Activated naive CD8-positive, alpha-beta T cell (primary cell): Measurements from ENCODE around the gene CHRDL2.
"Not testable (repeated sequence)": the region's sequence is repeated elsewhere in the genome, so short reads cannot be mapped to it uniquely, and the experiment has no call there.

Experiments used
- H3K27ac Mint-ChIP-seq: one replicate; pipeline ENCODE4 v1.8.0; 2021; ENCODE audit warnings: mixed read lengths
- H3K27me3 Mint-ChIP-seq: one replicate; pipeline ENCODE4 v1.8.0; 2021; ENCODE audit warnings: mixed read lengths
- H3K36me3 Mint-ChIP-seq: one replicate; pipeline ENCODE4 v1.8.0; 2021; ENCODE audit warnings: mixed read lengths
- H3K4me1 Mint-ChIP-seq: one replicate; pipeline ENCODE4 v1.8.0; 2021; ENCODE audit warnings: low read depth, mixed read lengths
- H3K4me3 Mint-ChIP-seq: one replicate; pipeline ENCODE4 v1.8.0; 2021; ENCODE audit warnings: mild to moderate bottlenecking, mixed read lengths
- H3K9me3 Mint-ChIP-seq: one replicate; pipeline ENCODE4 v1.8.0; 2021; ENCODE audit warnings: low read depth, mixed read lengths

The CHRDL2 gene

DNA sequence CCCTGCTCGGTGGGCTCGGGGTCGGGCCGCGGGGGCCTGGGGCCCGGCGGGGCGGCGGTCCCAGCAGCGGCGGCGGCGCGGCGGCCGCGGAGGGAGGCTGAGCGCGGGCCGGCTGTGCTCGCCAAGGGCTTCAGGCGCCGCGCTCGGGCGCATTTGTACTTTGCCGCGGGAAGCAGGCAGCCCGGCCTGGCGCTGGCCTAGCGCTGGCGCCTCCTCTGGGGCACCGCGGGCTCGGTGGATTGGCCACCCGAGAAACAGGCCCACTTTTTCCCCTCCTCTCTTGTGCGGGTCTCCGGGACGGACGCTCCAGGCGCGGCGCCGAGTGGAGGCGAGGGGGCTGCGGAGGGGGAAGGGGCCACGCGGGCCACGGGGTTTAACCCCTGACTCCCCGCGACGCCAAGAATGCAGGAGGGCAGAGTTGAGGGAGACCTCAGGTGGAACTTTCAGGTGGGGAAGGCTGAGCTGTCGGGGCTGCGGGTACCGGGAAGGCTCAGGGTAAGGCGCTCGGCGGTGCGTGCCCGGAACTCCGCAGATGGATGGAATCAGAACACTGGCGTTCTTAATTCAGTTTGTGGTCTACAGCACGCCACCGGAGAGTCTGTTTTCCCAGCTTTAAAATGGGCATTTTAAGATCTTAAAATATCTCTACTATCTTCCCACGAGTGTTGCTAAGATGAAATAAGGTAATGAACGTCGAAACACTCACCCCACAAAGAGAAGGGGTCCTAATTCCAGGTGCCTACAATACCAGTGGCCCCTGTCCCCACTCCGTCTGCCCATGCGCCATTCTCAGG is at the start of gene CHRDL2:
Gene CHRDL2, minus strand, starts transcription at position 126 of the 794 bp plus-strand sequence. CDS start 538 bp downstream, outside the sequence.
- peaks cover 7% of the 10 kb centered on the region for H3K4me1 Mint-ChIP-seq
- peaks cover 30% of the 10 kb centered on the region for H3K27me3 Mint-ChIP-seq
- peak within 1 kb of the TSS; percentile 42 for H3K4me3 Mint-ChIP-seq
- no peaks in the 10 kb centered on the region for H3K9me3 Mint-ChIP-seq
- no peak within 1 kb of the TSS for H3K27ac Mint-ChIP-seq
- H3K36me3 Mint-ChIP-seq = no peaks in the 10 kb centered on the region

GRCh38 chr11:74780248-74781005 is 49.2 kb upstream of the CHRDL2 start:
- Mint-ChIP-seq H3K27ac (no peak overlapping the region), H3K9me3 (no peaks in the 10 kb centered on the region), H3K4me1 (peaks cover 38% of the 10 kb centered on the region), H3K27me3 (no peaks in the 10 kb centered on the region), H3K4me3 (no peak overlapping the region), H3K36me3 (peaks cover 7% of the 10 kb centered on the region)

DNA sequence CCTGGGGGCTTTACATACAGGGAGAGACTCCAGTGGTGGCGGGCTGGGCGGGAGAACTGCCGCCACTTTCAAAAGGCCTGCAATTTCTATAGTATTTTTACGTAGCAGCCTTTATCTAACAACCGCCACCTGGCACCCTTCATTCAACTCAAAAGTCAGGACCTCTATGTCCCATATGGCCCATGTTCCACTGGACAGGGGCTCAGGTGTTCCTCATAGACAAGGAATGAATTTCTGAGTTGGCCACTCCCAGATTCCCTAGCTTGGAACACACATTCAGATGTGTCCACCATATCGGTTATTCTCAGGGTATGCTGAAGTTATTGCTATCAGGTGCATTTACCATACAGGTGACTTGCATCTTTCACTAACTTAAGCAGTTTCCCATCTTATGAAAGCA is 47.4 kb upstream of the CHRDL2 start:
- H3K9me3 Mint-ChIP-seq = no peaks in the 10 kb centered on the region
- H3K27me3 Mint-ChIP-seq = no peaks in the 10 kb centered on the region
- H3K4me1 Mint-ChIP-seq = peaks cover 31% of the 10 kb centered on the region
- H3K36me3 Mint-ChIP-seq = peaks cover 7% of the 10 kb centered on the region
- no peak overlapping the region for H3K4me3 Mint-ChIP-seq
- no peak overlapping the region for H3K27ac Mint-ChIP-seq

DNA sequence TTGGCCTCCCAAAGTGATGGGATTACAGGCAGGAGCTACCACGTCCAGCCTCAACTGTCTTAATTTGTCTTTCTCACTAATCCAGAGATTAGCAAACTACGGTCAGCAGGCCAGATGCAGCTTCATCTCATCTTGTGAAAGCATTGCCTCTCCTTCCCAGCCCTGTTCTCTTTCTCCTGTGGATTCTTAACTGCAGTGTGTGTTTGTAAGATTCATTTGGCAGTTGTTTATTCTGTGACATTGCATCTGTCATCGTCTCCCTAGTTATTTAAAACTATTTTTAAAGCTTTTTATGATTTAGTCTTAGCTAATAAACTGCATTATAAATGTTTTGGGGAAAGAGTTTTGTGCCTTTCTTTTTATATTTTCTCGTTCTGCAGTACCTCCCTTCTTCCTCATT is 46.7 kb upstream of the CHRDL2 start:
- no peaks in the 10 kb centered on the region for H3K27me3 Mint-ChIP-seq
- H3K4me1 Mint-ChIP-seq = peaks cover 25% of the 10 kb centered on the region
- H3K9me3 Mint-ChIP-seq = no peaks in the 10 kb centered on the region
- H3K27ac Mint-ChIP-seq = no peak overlapping the region
- no peak overlapping the region for H3K4me3 Mint-ChIP-seq
- peaks cover 7% of the 10 kb centered on the region for H3K36me3 Mint-ChIP-seq

DNA sequence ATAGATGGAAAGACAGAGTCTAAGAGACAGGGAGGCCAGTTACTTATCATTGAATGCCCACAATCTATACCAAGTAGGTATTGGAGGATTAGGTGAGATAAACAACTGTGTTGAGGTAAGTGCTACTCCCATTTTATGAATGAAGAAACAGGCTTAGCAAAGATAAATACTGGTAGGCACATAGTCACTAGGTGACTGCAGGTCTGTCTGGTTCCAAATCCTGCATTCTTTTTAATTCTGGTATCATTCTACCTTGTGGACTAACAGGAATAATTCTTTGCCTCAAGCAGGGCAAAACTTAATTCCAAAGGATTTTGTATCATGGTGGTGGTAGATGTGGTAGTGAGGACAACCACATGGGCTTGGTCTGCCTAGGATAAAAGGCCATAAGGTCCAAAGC is 45.8 kb upstream of the CHRDL2 start:
- no peaks in the 10 kb centered on the region for H3K27me3 Mint-ChIP-seq
- H3K27ac Mint-ChIP-seq = no peak overlapping the region
- peaks cover 23% of the 10 kb centered on the region for H3K4me1 Mint-ChIP-seq
- peaks cover 7% of the 10 kb centered on the region for H3K36me3 Mint-ChIP-seq
- H3K9me3 Mint-ChIP-seq = no peaks in the 10 kb centered on the region
- H3K4me3 Mint-ChIP-seq = no peak overlapping the region

DNA sequence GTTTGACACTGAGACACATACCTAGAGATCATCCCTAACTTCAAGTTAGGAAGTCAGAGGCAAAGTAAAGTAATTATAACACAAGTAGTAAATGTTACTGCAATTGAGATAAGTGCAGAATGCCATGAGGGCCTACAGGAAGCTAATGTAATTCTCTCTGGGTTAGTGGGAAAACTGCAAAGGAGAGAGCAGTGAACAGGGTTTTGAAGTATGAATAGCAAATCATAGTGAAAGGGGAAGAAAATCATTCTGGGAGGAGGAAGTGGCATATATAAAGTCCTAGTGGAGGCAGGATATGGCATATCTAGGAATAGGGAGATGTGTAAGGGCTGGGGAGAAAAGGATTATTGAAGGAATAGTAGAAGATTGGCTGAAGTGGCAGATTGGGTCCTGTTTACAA is 45.3 kb upstream of the CHRDL2 start:
- peaks cover 23% of the 10 kb centered on the region for H3K4me1 Mint-ChIP-seq
- H3K4me3 Mint-ChIP-seq = no peak overlapping the region
- no peaks in the 10 kb centered on the region for H3K27me3 Mint-ChIP-seq
- no peaks in the 10 kb centered on the region for H3K9me3 Mint-ChIP-seq
- H3K27ac Mint-ChIP-seq = no peak overlapping the region
- peaks cover 7% of the 10 kb centered on the region for H3K36me3 Mint-ChIP-seq

DNA sequence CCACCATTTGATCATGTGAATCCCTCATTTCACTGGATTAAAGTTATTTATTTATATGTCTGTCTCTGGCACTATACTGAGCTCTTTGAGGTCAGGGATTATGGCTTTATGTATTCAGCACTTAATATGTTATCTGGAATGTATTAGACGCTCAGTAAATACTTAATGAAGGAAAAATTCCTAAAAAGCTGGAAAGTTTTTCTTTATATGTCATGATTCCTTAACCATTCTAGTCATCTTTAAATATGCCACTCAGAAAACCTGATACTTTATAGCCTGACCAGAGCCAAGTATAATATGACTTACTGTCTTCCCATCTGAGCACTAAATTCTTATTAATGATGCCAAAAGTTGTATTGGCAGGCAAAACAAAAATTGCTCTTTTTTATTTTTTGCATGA is 44.5 kb upstream of the CHRDL2 start:
- Mint-ChIP-seq H3K36me3 (peaks cover 7% of the 10 kb centered on the region), H3K9me3 (no peaks in the 10 kb centered on the region), H3K4me1 (peaks cover 25% of the 10 kb centered on the region), H3K27me3 (no peaks in the 10 kb centered on the region), H3K4me3 (no peak overlapping the region), H3K27ac (no peak overlapping the region)

DNA sequence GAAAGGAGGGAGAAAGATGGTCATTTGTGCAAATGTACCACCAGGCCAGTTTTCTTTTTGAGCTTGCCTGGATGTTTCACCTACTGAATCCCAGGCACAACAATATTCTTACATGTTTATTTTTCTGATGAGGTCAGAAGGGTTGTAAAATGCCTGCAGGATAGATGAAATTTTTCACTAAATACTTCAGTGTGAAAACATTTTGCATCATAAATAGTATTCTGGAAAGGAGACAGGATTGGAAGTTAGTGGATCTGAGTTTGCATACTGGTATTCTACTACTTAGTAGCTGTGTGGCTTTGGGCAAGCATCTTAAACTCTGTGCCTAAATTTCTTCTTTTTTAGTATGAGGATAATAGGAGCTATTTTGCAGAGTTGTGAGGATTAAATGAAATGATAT is 42.2 kb upstream of the CHRDL2 start:
- Mint-ChIP-seq H3K27me3 (no peaks in the 10 kb centered on the region), H3K4me1 (peaks cover 36% of the 10 kb centered on the region), H3K36me3 (peaks cover 7% of the 10 kb centered on the region), H3K27ac (no peak overlapping the region), H3K4me3 (no peak overlapping the region), H3K9me3 (no peaks in the 10 kb centered on the region)

DNA sequence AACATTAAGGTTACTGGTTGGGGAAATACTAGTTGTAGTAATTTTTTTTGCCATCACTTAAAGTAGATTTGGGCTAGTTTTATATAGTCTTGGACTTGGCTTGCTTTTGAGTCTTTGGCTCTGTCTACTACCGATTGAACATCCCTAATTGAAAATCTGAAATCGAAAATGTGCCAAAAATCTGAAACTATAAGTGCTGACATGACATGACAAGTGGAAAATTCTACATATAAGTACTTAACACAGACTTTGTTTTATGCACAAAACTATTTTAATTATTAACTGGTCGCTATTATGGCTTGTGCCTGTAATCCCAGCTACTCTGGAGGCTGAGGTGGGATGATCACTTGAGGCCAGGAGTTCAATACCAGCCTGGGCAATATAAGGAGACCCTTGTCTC is 39.9 kb upstream of the CHRDL2 start:
- Mint-ChIP-seq H3K36me3 (no peaks in the 10 kb centered on the region), H3K4me1 (peaks cover 34% of the 10 kb centered on the region), H3K4me3 (no peak overlapping the region), H3K9me3 (no peaks in the 10 kb centered on the region), H3K27me3 (no peaks in the 10 kb centered on the region), H3K27ac (no peak overlapping the region)

- no peaks in the 10 kb centered on the region for H3K9me3 Mint-ChIP-seq
Measured at GRCh38 chr11:74770456-74770855, 39.2 kb upstream of the CHRDL2 start.

DNA sequence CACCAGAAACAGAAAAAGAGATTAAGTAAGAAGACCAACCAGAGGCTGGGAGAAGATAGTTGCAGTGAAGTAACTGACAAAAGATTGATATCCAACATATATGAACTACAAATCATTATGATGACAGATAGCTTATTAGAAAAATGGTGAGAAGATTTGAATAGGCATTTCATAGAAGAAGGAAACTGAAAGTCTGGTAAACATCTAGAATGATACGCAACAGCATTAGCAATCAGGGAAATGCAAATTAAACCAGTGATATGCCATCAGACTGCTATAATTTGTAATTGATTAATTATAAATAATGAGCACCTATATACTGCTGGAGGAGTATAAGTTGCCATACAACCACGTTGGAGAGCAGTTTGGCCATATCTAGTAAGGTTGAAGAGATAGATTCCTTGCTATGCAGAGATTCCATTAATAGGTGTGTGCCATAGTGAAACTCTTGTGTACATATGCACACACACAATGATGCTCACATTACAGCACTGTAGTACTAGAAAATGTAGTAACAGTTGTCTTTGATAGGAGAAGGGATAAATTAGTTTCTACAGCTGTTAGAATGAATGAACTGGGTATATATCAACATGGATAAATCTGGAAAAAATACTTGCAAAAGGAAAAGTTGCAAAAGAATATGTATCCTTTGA is 38.0 kb upstream of the CHRDL2 start:
- H3K9me3 Mint-ChIP-seq = no peaks in the 10 kb centered on the region
- H3K4me1 Mint-ChIP-seq = peaks cover 25% of the 10 kb centered on the region
- H3K27me3 Mint-ChIP-seq = no peaks in the 10 kb centered on the region
- H3K4me3 Mint-ChIP-seq = no peak overlapping the region
- H3K27ac Mint-ChIP-seq = no peak overlapping the region
- no peaks in the 10 kb centered on the region for H3K36me3 Mint-ChIP-seq

More at GRCh38 chr11:74770456-74770855, 39.2 kb upstream of the CHRDL2 start:
- Mint-ChIP-seq H3K4me1 (peaks cover 31% of the 10 kb centered on the region), H3K4me3 (no peak overlapping the region), H3K36me3 (no peaks in the 10 kb centered on the region), H3K27ac (no peak overlapping the region), H3K27me3 (no peaks in the 10 kb centered on the region)

DNA sequence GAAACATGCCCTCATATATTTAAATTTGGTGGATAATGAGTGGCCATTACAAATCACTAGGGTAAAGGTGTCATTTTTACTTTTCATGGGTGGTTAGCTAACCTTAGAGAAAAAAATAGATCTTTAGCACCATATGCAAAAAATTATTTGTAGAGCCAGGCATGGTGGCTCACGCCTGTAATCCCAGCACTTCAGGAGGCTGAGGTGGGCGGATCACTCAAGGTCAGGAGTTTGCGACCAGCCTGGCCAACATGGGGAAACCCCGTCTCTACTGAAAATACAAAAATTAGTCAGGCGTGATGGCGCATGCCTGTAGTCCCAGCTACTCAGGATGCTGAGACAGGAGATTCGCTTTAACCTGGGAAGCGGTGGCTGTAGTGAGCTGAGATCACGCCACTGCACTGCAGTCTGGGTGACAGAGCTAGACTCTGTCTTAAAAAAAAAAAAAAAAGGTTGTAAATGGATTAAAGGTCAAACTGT is 37.0 kb upstream of the CHRDL2 start:
- not testable (repeated sequence) for H3K4me3 Mint-ChIP-seq, H3K27ac Mint-ChIP-seq, H3K9me3 Mint-ChIP-seq, H3K27me3 Mint-ChIP-seq, H3K36me3 Mint-ChIP-seq
- peaks cover 26% of the 10 kb centered on the region for H3K4me1 Mint-ChIP-seq

GRCh38 chr11:74766905-74767304 is 35.7 kb upstream of the CHRDL2 start:
- H3K27ac Mint-ChIP-seq = no peak overlapping the region
- no peaks in the 10 kb centered on the region for H3K9me3 Mint-ChIP-seq
- no peak overlapping the region for H3K4me3 Mint-ChIP-seq
- peaks cover 16% of the 10 kb centered on the region for H3K36me3 Mint-ChIP-seq
- H3K4me1 Mint-ChIP-seq = peaks cover 33% of the 10 kb centered on the region
- H3K27me3 Mint-ChIP-seq = no peaks in the 10 kb centered on the region

- H3K27ac Mint-ChIP-seq = no peak overlapping the region
- H3K4me3 Mint-ChIP-seq = no peak overlapping the region
- H3K27me3 Mint-ChIP-seq = no peaks in the 10 kb centered on the region
- H3K4me1 Mint-ChIP-seq = peaks cover 23% of the 10 kb centered on the region
- H3K36me3 Mint-ChIP-seq = peaks cover 4% of the 10 kb centered on the region
- peaks cover 5% of the 10 kb centered on the region for H3K9me3 Mint-ChIP-seq
Measured at GRCh38 chr11:74756571-74756970, 25.3 kb upstream of the CHRDL2 start.

GRCh38 chr11:74755395-74755995 is 24.3 kb upstream of the CHRDL2 start:
- Mint-ChIP-seq H3K27ac (peak overlapping the region; percentile 3), H3K4me3 (no peak overlapping the region), H3K27me3 (no peaks in the 10 kb centered on the region), H3K4me1 (peaks cover 27% of the 10 kb centered on the region), H3K9me3 (peaks cover 5% of the 10 kb centered on the region), H3K36me3 (peaks cover 7% of the 10 kb centered on the region)
